Stimulated activated CD4-positive, alpha-beta T cell treated with anti-CD3 and anti-CD28 coated beads, Interleukin-15, amount 100 ng/mL, for 24 hours (primary cell): Measurements from ENCODE around the gene FHOD1.
A peak's percentile ranks its signal among the peaks of the same experiment; 100 is the strongest.

Experiments
- DNase-seq: peaks from one replicate; pipeline ENCODE4 v3.0.0-alpha.2; 2020

Gene FHOD1

DNA sequence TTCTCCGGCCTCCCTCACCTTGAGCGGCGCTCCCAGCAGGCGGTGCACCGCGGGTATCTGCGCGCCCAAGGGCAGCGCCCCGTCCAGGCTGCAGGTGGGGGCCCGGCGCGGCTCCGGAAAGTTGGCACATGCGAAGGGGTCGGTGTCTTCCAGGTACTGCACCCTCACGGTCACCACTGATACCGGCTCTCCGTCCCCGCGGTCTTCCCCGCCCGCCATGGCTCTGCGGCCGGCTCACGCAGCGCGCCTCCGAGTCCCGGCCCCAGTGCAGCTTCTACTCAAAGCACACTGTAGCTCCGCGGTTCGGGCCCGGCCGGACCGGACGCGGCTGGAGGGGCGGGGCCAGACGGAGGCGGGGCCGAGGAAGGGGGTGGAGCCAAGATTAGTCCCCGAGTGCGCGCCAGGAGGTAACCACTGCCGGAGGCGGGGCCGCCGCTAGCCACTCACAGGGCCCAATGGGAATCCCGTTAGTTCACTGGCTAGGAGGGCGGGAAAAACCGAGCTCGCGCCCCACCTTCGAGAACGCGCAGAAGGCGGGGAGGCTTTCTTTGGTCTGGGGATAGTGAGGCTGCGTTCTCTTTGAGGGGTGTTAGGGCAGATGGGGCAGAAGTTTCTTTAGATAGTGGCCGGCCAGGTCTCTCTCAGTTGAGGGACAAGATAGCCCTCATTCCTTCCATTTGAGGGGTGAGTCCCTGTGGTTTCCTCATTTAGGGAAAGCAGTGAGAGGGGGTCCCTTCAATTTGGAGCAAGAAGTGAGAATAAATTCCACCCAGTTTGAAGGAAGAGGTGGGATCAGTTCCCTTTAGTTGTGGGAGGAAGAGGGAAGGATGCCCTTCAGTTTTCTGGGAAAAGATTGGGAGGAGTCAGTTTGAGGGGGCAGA, at the start of gene FHOD1:
Gene FHOD1 (minus strand): TSS at position 290 of the 881 bp plus-strand sequence. CDS start 71 bp downstream, at position 219.
- peak; percentile 99 for DNase-seq

GRCh38 chr16:67296420-67296819, 49.1 kb upstream of the FHOD1 start:
- DNase-seq, result no peak

DNA sequence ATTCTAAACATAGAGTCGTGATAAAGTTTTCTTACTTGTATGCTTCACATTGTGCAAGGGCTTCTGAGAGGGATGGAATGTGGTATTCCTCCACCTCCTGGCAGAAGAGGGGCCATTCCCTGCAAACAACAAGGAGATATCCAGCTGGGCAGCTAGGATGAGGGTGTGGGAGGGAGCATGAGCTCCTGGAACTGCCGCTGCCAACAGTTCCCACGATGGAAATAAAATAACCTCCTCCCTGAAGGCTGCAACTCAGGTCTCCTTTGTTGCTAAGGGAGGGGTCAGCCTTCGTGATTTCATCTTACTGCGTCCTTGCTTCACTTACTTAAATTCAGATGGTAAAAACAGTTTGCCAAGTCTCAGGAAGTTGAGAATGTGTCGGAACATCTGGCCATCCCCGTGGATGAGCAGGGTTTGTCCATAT, 47.7 kb upstream of the FHOD1 start:
- DNase-seq, result no peak

- DNase-seq, result no peak
Observed at GRCh38 chr16:67294171-67294757, 47.0 kb upstream of the FHOD1 start.

GRCh38 chr16:67291461-67291860, 44.2 kb upstream of the FHOD1 start:
- no peak for DNase-seq

DNA sequence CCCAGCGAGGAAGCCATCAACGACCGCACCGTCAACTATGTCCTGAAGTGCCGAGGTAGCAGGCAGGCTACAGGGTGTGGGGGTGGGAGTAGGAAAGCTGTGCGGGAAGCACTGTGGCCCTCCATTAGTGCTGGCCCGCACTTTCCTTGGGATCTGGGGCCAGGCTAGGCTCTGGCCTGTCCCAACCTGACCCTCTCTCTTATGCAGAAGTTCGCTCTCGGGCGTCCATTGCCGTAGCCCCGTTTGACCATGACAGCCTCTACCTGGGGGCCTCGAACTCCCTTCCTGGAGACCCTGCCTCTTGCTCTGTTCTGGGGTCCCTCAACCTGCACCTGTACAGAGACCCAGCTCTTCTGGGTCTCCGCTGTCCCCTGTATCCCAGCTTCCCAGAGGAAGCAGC, 40.7 kb upstream of the FHOD1 start:
- no peak for DNase-seq

DNA sequence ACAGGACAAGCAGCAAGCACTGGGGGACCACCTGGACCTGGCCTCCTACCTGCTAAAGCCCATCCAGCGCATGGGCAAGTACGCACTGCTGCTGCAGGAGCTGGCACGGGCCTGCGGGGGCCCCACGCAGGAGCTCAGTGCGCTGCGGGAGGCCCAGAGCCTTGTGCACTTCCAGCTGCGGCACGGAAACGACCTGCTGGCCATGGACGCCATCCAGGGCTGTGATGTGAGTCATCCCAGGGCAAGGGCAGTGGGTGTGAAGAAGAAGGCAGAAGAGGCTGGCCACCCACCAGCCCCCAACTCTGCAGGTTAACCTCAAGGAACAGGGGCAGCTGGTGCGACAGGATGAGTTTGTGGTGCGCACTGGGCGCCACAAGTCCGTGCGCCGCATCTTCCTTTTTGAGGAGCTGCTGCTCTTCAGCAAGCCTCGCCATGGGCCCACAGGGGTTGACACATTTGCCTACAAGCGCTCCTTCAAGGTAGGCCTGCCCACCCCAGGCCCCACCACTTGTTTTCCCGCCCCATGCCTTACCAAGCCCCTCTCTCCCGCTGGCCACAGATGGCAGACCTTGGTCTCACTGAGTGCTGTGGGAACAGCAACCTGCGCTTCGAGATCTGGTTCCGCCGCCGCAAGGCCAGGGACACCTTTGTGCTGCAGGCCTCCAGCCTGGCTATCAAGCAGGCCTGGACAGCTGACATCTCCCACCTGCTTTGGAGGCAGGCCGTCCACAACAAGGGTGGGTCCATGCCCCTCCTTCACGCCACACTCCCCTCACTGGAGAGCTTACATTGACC, 39.4 kb upstream of the FHOD1 start:
- no peak for DNase-seq

GRCh38 chr16:67284699-67285646, 37.7 kb upstream of the FHOD1 start:
- no peak for DNase-seq

- DNase-seq, result no peak
Observed at GRCh38 chr16:67283826-67284555, 36.7 kb upstream of the FHOD1 start.

DNA sequence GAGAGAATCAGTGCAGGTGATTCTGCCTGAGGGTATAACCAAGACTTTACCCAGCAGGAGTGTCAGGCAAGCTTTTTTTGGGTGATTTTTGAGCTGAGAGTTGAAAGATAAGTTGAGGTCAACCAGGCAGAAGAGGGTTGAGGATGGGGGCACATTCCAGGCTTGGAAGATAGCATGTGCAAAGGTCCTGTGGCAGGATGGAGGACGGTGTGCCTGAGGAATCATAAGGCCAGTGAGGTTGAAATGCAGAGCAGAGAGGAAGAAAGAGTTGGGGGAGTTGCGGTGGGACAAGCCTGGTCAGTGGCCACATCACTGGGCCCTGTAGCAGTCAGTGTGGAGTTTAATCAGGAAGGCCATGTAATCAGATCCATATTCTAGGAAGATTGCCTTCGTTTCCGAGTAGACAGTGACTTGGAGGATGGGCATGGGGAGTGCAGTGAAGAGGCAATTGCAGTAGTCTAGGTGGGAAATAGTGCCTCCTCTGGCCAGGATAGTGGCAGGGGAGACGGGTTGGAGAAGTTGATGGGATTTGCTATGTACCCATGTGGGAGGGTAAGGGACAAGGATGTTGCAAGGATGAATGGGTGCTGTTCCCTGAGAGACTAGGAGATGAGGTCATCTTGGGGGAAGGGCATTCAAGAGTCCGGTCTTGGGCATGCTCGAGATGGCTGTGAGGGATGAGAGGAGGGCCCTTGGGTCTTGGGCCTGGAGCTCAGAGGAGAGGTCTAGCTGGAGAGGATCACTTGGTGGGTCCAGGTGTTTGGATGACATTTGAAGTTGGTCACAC, 36.0 kb upstream of the FHOD1 start:
- DNase-seq, result no peak

DNA sequence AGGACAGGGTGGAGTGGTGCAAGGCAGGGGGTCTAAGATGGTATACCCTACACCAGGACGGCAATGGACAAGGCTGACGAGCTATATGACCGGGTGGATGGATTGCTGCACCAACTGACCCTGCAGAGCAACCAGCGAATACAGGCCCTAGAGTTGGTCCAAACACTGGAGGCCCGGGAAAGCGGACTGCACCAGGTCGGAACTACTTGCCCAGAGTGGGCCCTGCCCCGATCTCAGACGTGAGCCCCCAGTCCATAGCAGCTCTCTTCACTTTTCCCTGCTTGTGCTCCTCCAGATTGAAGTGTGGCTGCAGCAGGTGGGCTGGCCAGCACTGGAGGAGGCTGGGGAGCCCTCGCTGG, 35.1 kb upstream of the FHOD1 start:
- DNase-seq, result no peak

DNA sequence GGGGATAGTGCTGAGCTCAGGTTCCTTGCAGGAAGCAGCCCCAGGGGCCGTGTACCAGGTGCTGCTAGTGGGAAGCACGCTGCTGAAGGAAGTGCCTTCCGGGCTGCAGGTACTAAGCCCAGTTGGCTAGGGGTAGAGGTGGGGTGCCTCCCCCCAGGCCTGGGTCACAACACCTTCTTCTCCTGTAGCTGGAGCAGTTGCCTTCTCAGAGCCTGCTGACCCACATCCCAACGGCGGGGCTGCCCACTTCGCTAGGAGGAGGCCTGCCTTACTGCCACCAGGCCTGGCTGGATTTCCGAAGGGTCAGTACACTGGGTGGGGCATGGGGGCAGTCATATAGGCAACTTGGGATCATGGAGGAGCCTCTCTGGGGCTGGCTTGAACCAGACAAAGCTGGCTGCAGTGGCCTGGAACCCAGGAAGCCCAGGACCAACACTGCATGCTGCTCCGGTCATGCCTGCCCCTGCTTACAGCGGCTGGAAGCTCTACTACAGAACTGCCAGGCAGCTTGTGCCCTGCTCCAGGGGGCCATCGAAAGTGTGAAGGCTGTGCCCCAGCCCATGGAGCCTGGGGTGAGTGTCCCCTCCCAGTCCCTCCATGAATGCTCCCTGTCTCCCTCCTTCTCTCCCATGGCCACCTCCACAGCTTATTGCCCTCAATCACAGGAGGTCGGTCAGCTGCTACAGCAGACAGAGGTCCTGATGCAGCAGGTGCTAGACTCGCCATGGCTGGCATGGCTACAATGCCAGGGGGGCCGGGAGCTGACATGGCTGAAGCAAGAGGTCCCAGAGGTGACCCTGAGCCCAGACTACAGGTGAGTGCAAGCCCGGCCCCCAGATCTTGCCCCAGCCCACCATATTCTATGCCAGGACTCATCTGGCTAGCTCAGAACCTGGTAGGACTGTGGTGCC, 34.5 kb upstream of the FHOD1 start:
- no peak for DNase-seq

DNA sequence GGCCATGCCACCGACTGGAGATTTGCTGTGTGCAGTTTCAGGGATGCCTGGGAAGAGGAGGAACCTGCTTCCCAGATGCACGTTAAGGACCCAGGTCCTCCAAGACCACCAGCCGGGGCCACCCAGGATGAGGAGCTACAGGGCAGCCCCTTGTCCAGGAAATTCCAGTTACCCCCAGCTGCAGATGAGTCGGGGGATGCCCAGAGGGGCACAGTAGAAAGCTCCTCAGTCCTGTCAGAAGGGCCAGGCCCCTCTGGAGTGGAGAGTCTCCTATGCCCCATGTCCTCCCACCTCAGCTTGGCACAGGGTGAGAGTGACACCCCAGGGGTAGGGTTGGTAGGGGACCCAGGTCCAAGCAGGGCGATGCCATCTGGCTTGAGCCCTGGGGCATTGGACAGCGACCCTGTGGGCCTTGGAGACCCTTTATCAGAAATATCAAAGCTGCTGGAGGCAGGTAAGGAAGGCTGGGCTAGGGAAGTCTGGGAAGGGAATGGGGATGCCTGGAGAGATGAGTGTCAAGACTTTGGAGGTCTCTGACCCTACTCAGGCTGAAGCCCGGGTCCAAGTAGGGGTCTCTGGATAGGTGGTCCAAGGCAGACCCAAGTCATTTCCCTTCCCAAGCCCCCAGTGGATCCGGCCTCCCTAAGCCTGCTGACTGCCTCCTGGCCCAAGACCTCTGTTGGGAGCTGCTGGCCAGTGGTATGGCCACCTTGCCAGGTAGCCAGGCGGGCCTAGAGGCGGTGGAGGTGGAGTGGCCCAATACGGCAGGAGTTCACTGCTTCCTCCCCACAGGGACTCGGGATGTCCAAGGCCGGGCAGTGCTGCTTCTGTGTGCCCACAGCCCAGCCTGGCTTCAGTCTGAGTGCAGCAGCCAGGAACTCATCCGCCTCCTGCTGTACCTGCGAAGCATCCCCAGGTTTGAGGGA, 33.1 kb upstream of the FHOD1 start:
- no peak for DNase-seq

DNA sequence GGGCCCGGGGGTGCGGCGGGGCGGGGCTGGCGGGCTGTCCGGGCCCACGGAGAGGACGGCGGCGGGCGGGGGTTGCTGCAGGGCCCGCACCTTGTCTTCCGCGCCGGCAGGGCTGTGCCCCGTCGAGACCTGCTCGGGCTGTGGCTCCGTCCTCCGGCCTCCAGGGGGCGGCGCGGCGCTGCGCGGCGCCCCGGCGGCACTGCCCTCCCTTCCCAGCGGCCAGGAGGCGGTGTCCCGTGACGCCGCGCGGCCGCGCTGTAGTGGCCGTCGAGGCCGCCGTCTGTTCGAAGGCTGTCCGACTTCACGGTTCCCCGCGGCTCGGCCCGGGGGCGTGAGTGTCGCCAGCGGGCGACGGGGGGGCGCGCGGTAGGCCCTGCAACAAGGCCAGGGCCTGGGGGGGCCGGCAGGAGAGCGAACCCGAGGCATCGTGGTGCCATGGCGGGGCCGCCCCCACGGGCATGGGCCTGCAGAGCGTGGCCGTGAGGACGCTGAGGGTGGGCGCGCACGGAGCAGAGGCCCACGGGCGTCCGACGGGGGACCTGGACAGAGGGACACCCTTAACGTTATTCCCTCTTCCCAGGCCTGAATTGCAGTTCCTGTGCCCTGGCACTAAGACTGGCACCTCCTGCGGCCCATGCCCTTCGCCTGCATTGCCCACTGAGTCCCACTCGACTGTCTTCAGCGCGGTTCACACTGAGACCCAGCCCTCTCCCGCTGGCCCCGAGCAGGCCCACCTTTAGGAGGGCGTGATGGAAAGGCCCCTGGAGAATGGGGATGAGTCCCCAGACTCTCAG, 32.2 kb upstream of the FHOD1 start, which contains the start of gene PLEKHG4:
Gene PLEKHG4 (plus strand): TSS at position 237 of the 794 bp plus-strand sequence. CDS start 513 bp downstream, at position 750.
- DNase-seq, result peak; percentile 89

- peak; percentile 74 for DNase-seq
Observed at GRCh38 chr16:67278773-67279295, 31.6 kb upstream of the FHOD1 start.

- no peak for DNase-seq
Observed at GRCh38 chr16:67277999-67278772, 30.9 kb upstream of the FHOD1 start.
